IPS-15b (cell line): ENCODE measurements around the gene PAK1IP1.
"Not testable (repeated sequence)": the region's sequence is repeated elsewhere in the genome, so short reads cannot be mapped to it uniquely, and the experiment has no call there.

ENCODE experiments used
- H3K27me3 ChIP-seq: one replicate; pipeline ENCODE4 v1.6.1; 2013; ENCODE audit warnings: low read length; ENCODE audit not compliant: control insufficient read depth, insufficient read depth
- H3K36me3 ChIP-seq: one replicate; pipeline ENCODE4 v1.6.1; 2013; ENCODE audit warnings: low read length; ENCODE audit not compliant: control insufficient read depth, insufficient read depth
- H3K4me1 ChIP-seq: one replicate; pipeline ENCODE4 v1.6.1; 2013; ENCODE audit warnings: mild to moderate bottlenecking, low read length; ENCODE audit not compliant: control insufficient read depth, insufficient read depth
- H3K4me3 ChIP-seq: one replicate; pipeline ENCODE4 v1.5.1; 2013; ENCODE audit warnings: low read depth, low read length
- H3K9ac ChIP-seq: one replicate; pipeline ENCODE4 v1.6.1; 2013; ENCODE audit warnings: low read depth, mild to moderate bottlenecking, low read length
- H3K9me3 ChIP-seq: one replicate; pipeline ENCODE4 v1.6.1; 2013; ENCODE audit warnings: mild to moderate bottlenecking, low read length; ENCODE audit not compliant: control insufficient read depth, insufficient read depth

Gene PAK1IP1

GRCh38 chr6:10750568-10750967 lies 55.8 kb downstream of the PAK1IP1 start:
- not testable (repeated sequence) for H3K4me3 ChIP-seq, H3K4me1 ChIP-seq, H3K27me3 ChIP-seq, H3K9me3 ChIP-seq, H3K9ac ChIP-seq, H3K36me3 ChIP-seq

GRCh38 chr6:10751757-10752156 lies 57.0 kb downstream of the PAK1IP1 start:
- H3K36me3 ChIP-seq = peaks cover 15% of the 10 kb centered on the region

GRCh38 chr6:10756085-10756484 lies 61.3 kb downstream of the PAK1IP1 start:
- Histone ChIP-seq H3K36me3 (peaks cover 15% of the 10 kb centered on the region), H3K9me3 (no peaks in the 10 kb centered on the region), H3K4me1 (no peaks in the 10 kb centered on the region), H3K9ac (no peak overlapping the region), H3K4me3 (no peak overlapping the region), H3K27me3 (no peaks in the 10 kb centered on the region)

More at GRCh38 chr6:10751757-10752156, 57.0 kb downstream of the PAK1IP1 start:
- H3K9me3 ChIP-seq, H3K4me3 ChIP-seq, H3K9ac ChIP-seq, H3K27me3 ChIP-seq, H3K4me1 ChIP-seq: not testable (repeated sequence)
